Measurements from ENCODE around the gene ATP2A3. TPM values are rescaled to one million over a fixed set of nuclear protein-coding genes. Genes with fewer than 3 reads are reported as not detected.

ATP2A3 gene
- total and polyA plus RNA-seq, 2 donors (not counting 1 experiment from before 2014, with no cell fraction given) = 697 to 817 TPM

DNA sequence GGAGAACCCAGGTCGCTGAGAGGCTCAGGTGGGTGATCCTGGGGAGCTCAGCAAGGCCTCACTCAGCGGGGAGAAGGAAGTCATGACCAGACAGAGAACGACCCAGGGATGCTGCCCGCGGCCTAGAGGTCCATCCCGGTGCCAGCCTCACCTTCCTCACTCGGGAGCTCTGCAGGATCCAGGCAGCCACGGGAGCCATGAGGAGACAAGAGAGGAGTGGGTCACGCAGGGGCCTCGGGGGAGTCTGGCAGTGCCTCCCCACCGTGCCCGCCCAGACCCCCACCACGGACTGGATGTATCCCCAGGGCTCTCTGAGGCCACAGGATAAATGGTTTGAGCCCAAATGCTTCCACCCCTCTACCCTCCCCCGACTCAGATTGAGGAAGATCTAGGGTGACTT is 10.7 kb downstream of the ATP2A3 start:
- peak overlapping the region in 1 of 2 donors; percentile 3 for H3K27ac ChIP-seq (ENCODE audit: low read length in 2 of 2)
- intact Hi-C loops (cut with micrococcal nuclease) = no loop called here
- Mint-ChIP-seq H3K27me3 (no peaks in the 10 kb centered on the region), H3K4me3 (no peak overlapping the region), H3K4me1 (peaks cover 29% of the 10 kb centered on the region), H3K27ac (peak overlapping the region; percentile 20), H3K9me3 (ENCODE audit: insufficient read depth) (no peaks in the 10 kb centered on the region)
- no peak overlapping the region for H3K4me2 ChIP-seq (replicated peaks; ENCODE audit: low read depth, low read length, poor library complexity, severe bottlenecking)
- no peak overlapping the region for H3K4me3 ChIP-seq (ENCODE audit: control extremely low read depth in 1 of 5, extremely low read depth in 1 of 5, insufficient read depth in 1 of 5, low read depth in 2 of 5, low read length in 4 of 5)
- H3K9me3 ChIP-seq (ENCODE audit: control extremely low read depth in 1 of 3, control insufficient read depth in 2 of 3, insufficient read depth in 1 of 3, low read length in 2 of 3) = no peaks in the 10 kb centered on the region
- H3K4me1 ChIP-seq (ENCODE audit: control insufficient read depth in 2 of 2, insufficient read depth in 2 of 2, low read length in 2 of 2) = peaks cover 19 to 37% of the 10 kb centered on the region in 2 donors
- CTCF ChIA-PET = interaction anchor here (0.6 kb wide), 1 partner anchor 28 kb away, joined by 4 read pairs; no protein-coding TSS in a partner anchor
- H2AFZ ChIP-seq (ENCODE audit: insufficient read depth, low read depth, low read length, poor library complexity, severe bottlenecking) = no peak overlapping the region
- POLR2A ChIA-PET = no interaction called here
- ATAC-seq (ENCODE audit: low read depth) (no peak), DNase-seq (no peak)
- H3K36me3 ChIP-seq (replicated peaks in 1 of 2; ENCODE audit: control extremely low read depth in 1 of 2, control insufficient read depth in 1 of 2, extremely low read depth in 1 of 2, insufficient read depth in 2 of 2, low read length in 1 of 2) = peaks cover 0 to 82% of the 10 kb centered on the region in 2 experiments
- no peaks in the 10 kb centered on the region for H3K27me3 ChIP-seq (replicated peaks in 1 of 4; ENCODE audit: control extremely low read depth in 1 of 4, control insufficient read depth in 3 of 4, insufficient read depth in 4 of 4, low read length in 3 of 4)
- peaks cover 92% of the 10 kb centered on the region for H3K79me2 ChIP-seq (ENCODE audit: control insufficient read depth, insufficient read depth, low read length)
- peaks cover 97% of the 10 kb centered on the region for H4K20me1 ChIP-seq (ENCODE audit: control insufficient read depth, insufficient read depth, low read length, poor library complexity, severe bottlenecking)
- TF ChIP-seq, protein P1, sequence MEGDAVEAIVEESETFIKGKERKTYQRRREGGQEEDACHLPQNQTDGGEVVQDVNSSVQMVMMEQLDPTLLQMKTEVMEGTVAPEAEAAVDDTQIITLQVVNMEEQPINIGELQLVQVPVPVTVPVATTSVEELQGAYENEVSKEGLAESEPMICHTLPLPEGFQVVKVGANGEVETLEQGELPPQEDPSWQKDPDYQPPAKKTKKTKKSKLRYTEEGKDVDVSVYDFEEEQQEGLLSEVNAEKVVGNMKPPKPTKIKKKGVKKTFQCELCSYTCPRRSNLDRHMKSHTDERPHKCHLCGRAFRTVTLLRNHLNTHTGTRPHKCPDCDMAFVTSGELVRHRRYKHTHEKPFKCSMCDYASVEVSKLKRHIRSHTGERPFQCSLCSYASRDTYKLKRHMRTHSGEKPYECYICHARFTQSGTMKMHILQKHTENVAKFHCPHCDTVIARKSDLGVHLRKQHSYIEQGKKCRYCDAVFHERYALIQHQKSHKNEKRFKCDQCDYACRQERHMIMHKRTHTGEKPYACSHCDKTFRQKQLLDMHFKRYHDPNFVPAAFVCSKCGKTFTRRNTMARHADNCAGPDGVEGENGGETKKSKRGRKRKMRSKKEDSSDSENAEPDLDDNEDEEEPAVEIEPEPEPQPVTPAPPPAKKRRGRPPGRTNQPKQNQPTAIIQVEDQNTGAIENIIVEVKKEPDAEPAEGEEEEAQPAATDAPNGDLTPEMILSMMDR (IDR thresholded peaks at IDR 0.05) = no peak
- no peak for TF ChIP-seq EZH2 (IDR thresholded peaks at IDR 0.05; ENCODE audit: borderline replicate concordance, insufficient read depth, low read depth, low read length, poor library complexity, severe bottlenecking)
- 92% methylated on average over 11 of the region's 14 CpGs for WGBS (ENCODE audit: insufficient coverage)
- H3K9ac ChIP-seq (ENCODE audit: low read length) = no peak overlapping the region

DNA sequence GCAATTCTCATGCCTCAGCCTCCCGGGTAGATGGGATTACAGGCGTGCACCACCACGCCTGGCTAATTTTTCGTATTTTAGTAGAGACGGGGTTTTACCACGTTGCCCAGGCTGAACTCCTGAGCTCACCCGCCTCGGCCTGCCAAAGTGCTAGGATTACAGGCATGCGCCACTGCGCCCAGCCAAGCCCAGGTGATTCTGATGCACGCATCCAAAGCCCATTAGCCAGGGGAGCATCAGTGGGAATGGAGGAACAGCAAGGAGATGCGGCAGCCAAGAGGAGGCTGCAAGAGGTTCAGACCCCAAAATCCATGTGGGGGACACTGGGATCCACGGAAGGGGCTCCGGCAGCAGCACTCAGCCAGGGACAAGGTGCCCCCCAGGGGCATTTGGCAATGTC is 12.1 kb downstream of the ATP2A3 start:
- Histone ChIP-seq H4K20me1 (ENCODE audit: control insufficient read depth, insufficient read depth, low read length, poor library complexity, severe bottlenecking) (peaks cover 98% of the 10 kb centered on the region), H3K36me3 (replicated peaks in 1 of 2; ENCODE audit: control extremely low read depth in 1 of 2, control insufficient read depth in 1 of 2, extremely low read depth in 1 of 2, insufficient read depth in 2 of 2, low read length in 1 of 2) (peaks cover 0 to 83% of the 10 kb centered on the region in 2 experiments), H3K27me3 (replicated peaks in 1 of 4; ENCODE audit: control extremely low read depth in 1 of 4, control insufficient read depth in 3 of 4, insufficient read depth in 4 of 4, low read length in 3 of 4) (no peaks in the 10 kb centered on the region), H3K9ac (ENCODE audit: low read length) (no peak overlapping the region), H3K4me2 (replicated peaks; ENCODE audit: low read depth, low read length, poor library complexity, severe bottlenecking) (no peak overlapping the region), H3K79me2 (ENCODE audit: control insufficient read depth, insufficient read depth, low read length) (peaks cover 90% of the 10 kb centered on the region), H3K4me3 (ENCODE audit: control extremely low read depth in 1 of 5, extremely low read depth in 1 of 5, insufficient read depth in 1 of 5, low read depth in 2 of 5, low read length in 4 of 5) (no peak overlapping the region), H3K9me3 (ENCODE audit: control extremely low read depth in 1 of 3, control insufficient read depth in 2 of 3, insufficient read depth in 1 of 3, low read length in 2 of 3) (no peaks in the 10 kb centered on the region), H3K27ac (ENCODE audit: low read length in 2 of 2) (no peak overlapping the region), H2AFZ (ENCODE audit: insufficient read depth, low read depth, low read length, poor library complexity, severe bottlenecking) (no peak overlapping the region), H3K4me1 (ENCODE audit: control insufficient read depth in 2 of 2, insufficient read depth in 2 of 2, low read length in 2 of 2) (peaks cover 11 to 24% of the 10 kb centered on the region in 2 donors)
- intact Hi-C loops (cut with micrococcal nuclease) = no loop called here
- Mint-ChIP-seq H3K4me3 (no peak overlapping the region), H3K27ac (no peak overlapping the region), H3K27me3 (no peaks in the 10 kb centered on the region), H3K9me3 (ENCODE audit: insufficient read depth) (no peaks in the 10 kb centered on the region), H3K4me1 (peaks cover 16% of the 10 kb centered on the region)
- CTCF ChIA-PET = interaction anchor here (1.5 kb wide), 1 partner anchor 13 kb away, joined by 3 read pairs; no protein-coding TSS in a partner anchor
- ATAC-seq (ENCODE audit: low read depth) (no peak), DNase-seq (no peak)
- 95% methylated on average over 14 of the region's 14 CpGs for WGBS (ENCODE audit: insufficient coverage)
- TF ChIP-seq EZH2 (IDR thresholded peaks at IDR 0.05; ENCODE audit: borderline replicate concordance, insufficient read depth, low read depth, low read length, poor library complexity, severe bottlenecking) = no peak
- TF ChIP-seq, protein P1 (IDR thresholded peaks at IDR 0.05) = no peak
- POLR2A ChIA-PET = interaction anchor here (1.6 kb wide), 1 partner anchor 9 kb away, joined by 5 read pairs; no protein-coding TSS in a partner anchor
